ENCODE measurements around the gene STXBP3.

DNA sequence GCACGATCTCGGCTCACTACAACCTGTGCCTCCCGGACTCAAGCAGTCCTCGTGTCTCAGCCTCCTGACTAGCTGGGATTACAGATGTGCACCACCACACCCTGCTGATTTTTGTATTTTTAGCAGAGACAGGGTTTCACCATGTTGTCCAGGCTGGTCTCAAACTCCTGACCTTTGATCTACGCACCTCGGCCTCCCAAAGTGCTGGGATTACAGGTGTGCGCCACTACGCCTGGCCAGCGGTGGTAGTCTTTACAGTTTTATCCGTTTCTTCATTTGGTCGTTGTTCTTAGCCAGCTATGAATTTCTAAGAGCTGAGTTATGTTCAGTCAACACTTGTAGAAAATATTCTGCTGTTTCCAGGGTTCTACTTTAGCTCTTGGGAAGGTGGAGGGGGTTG, 57.1 kb downstream of the STXBP3 start:
- TF ChIP-seq EZH2 (IDR thresholded peaks at IDR 0.05; ENCODE audit: borderline replicate concordance, low read length) = no peak
- TF ChIP-seq CTCF (conservative IDR thresholded peaks at IDR 0.05 in 1 of 2, IDR thresholded peaks at IDR 0.05 in 1 of 2; ENCODE audit: extremely low read depth in 1 of 2, insufficient read depth in 1 of 2, low read depth in 1 of 2, low read length in 2 of 2) = no peak
